Mesothelial cell of epicardium (in vitro differentiated cells): ENCODE measurements around the gene NOS2. TPM values are rescaled to one million over a fixed set of nuclear protein-coding genes. Genes with fewer than 3 reads are reported as not detected.

Source experiments
- DNase-seq, 2 experiments: peaks; one replicate each; pipeline ENCODE4 v3.0.0; 2021; ENCODE audit warnings: low spot score in 2 of 2; ENCODE audit not compliant: unreplicated experiment in 2 of 2
- H3K27ac Mint-ChIP-seq: 2 replicates; pipeline ENCODE4 v1.8.0; 2021; ENCODE audit warnings: mixed read lengths
- H3K27me3 Mint-ChIP-seq: 2 replicates; pipeline ENCODE4 v1.8.0; 2021; ENCODE audit warnings: low read depth, mixed read lengths
- H3K36me3 Mint-ChIP-seq: 2 replicates; pipeline ENCODE4 v1.8.0; 2021; ENCODE audit warnings: mixed read lengths
- H3K4me1 Mint-ChIP-seq: 2 replicates; pipeline ENCODE4 v1.8.0; 2021; ENCODE audit warnings: mixed read lengths
- H3K4me3 Mint-ChIP-seq: 2 replicates; pipeline ENCODE4 v1.8.0; 2021; ENCODE audit warnings: mild to moderate bottlenecking, moderate library complexity, mixed read lengths
- H3K9me3 Mint-ChIP-seq: 2 replicates; pipeline ENCODE4 v1.8.0; 2021; ENCODE audit warnings: mixed read lengths
- CTCF ChIP-seq: fragments of 200-600 bp; sonication (generic); IDR thresholded peaks from one replicate; pipeline ENCODE4 v1.5.0; 2021; ENCODE audit warnings: antibody characterized with exemption; ENCODE audit not compliant: unreplicated experiment
- total RNA-seq: library from RNA; stranded (reverse); gene quantifications from 3 replicates; pipeline ENCODE4 v1.2.1, GENCODE V29; 2021

Gene NOS2
- total RNA-seq, 1 donor from 2014 or later: 0.18 TPM

GRCh38 chr17:27778183-27778582 is 22.1 kb downstream of the NOS2 start:
- Mint-ChIP-seq H3K36me3 (no peaks in the 10 kb centered on the region), H3K27me3 (peaks cover 12% of the 10 kb centered on the region), H3K4me3 (no peak overlapping the region), H3K9me3 (no peaks in the 10 kb centered on the region), H3K27ac (no peak overlapping the region), H3K4me1 (no peaks in the 10 kb centered on the region)
- DNase-seq: no peak
- TF ChIP-seq CTCF: no peak

- no peak for TF ChIP-seq CTCF
- Mint-ChIP-seq H3K36me3 (no peaks in the 10 kb centered on the region), H3K4me3 (no peak overlapping the region), H3K27me3 (peaks cover 10% of the 10 kb centered on the region), H3K27ac (no peak overlapping the region), H3K9me3 (no peaks in the 10 kb centered on the region), H3K4me1 (no peaks in the 10 kb centered on the region)
- DNase-seq: no peak
Measured at GRCh38 chr17:27776882-27777624, 23.3 kb downstream of the NOS2 start.

GRCh38 chr17:27771586-27771985 is 28.7 kb downstream of the NOS2 start:
- no peaks in the 10 kb centered on the region for H3K4me1 Mint-ChIP-seq
- H3K9me3 Mint-ChIP-seq: no peaks in the 10 kb centered on the region
- no peak for DNase-seq
- no peak overlapping the region for H3K27ac Mint-ChIP-seq
- H3K27me3 Mint-ChIP-seq: peaks cover 1% of the 10 kb centered on the region
- TF ChIP-seq CTCF: no peak
- H3K36me3 Mint-ChIP-seq: no peaks in the 10 kb centered on the region
- no peak overlapping the region for H3K4me3 Mint-ChIP-seq

- TF ChIP-seq CTCF: no peak
- Mint-ChIP-seq H3K27me3 (peaks cover 1% of the 10 kb centered on the region), H3K9me3 (no peaks in the 10 kb centered on the region), H3K4me3 (no peak overlapping the region), H3K4me1 (no peaks in the 10 kb centered on the region), H3K27ac (no peak overlapping the region), H3K36me3 (no peaks in the 10 kb centered on the region)
- DNase-seq: no peak
Measured at GRCh38 chr17:27770877-27771276, 29.5 kb downstream of the NOS2 start.

- H3K4me3 Mint-ChIP-seq: no peak overlapping the region
- no peaks in the 10 kb centered on the region for H3K4me1 Mint-ChIP-seq
- no peak for DNase-seq
- no peaks in the 10 kb centered on the region for H3K9me3 Mint-ChIP-seq
- H3K27me3 Mint-ChIP-seq: peaks cover 1% of the 10 kb centered on the region
- H3K27ac Mint-ChIP-seq: no peak overlapping the region
- no peak for TF ChIP-seq CTCF
- H3K36me3 Mint-ChIP-seq: no peaks in the 10 kb centered on the region
Measured at GRCh38 chr17:27768858-27769410, 31.4 kb downstream of the NOS2 start.
